ENCODE measurements around the gene CCHCR1.
"Not testable (repeated sequence)": the region's sequence is repeated elsewhere in the genome, so short reads cannot be mapped to it uniquely, and the experiment has no call there.

CCHCR1 gene, protein sequence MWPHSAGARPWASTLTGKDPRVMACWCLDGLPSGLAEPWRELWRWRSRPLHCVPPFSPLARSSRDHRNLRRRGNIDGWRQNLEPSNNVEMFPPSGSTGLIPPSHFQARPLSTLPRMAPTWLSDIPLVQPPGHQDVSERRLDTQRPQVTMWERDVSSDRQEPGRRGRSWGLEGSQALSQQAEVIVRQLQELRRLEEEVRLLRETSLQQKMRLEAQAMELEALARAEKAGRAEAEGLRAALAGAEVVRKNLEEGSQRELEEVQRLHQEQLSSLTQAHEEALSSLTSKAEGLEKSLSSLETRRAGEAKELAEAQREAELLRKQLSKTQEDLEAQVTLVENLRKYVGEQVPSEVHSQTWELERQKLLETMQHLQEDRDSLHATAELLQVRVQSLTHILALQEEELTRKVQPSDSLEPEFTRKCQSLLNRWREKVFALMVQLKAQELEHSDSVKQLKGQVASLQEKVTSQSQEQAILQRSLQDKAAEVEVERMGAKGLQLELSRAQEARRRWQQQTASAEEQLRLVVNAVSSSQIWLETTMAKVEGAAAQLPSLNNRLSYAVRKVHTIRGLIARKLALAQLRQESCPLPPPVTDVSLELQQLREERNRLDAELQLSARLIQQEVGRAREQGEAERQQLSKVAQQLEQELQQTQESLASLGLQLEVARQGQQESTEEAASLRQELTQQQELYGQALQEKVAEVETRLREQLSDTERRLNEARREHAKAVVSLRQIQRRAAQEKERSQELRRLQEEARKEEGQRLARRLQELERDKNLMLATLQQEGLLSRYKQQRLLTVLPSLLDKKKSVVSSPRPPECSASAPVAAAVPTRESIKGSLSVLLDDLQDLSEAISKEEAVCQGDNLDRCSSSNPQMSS

DNA sequence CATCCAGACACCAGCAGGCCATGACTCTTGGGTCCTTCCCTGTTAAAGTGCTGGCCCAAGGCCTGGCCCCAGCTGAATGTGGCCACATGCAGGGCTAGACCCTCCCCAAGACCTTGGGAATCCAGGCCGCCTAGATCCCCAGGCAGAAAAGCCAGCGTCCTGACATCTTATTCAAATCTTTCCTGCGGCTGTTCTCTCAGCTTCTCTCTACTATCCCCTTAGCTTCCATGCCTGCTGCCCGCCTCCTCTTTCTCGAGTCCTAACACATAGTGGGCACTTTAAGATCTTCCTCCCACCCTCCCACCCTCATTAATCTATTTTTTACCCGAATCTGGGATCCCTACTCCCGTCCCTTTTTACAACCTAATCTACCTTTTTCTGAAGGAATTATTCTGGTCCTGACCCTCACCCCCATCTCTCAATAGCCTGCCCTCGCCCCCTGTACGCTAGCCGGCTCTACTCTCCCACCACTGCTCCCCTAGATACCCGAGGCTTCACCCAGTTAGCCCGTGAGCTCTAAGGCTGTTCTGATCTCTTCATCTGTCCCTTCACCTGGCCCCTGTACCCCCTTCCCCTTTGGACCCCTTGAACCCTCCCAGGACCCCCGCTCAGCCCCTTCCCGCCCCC, at the start of gene CCHCR1:
TSS of gene CCHCR1 (minus strand) at position 290 of the 627 bp plus-strand sequence. CDS start at position 88, 202 bp downstream.
- no peak for DNase-seq (ENCODE audit: low read depth in 2 of 2)

DNA sequence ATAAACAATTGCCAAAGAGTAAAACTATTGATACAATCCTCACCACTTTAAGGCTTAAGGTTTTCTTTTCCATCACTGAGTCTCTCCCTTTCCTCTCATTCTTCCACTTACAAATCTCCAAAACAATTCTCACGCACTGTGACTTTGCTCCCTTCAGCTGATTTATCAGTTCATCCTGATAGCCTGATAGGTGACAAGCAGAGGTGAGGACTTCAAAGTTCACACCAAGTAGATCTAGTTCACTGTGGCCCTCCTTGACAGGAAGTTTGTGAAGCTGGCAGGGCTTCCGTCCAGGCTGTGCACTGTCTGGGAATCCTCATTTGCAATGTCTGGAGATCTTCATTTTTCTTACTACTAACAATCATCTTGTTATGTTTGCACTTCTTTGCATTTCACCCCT, 48.0 kb upstream of the CCHCR1 start:
- no peak for DNase-seq (ENCODE audit: low read depth in 2 of 2)

DNA sequence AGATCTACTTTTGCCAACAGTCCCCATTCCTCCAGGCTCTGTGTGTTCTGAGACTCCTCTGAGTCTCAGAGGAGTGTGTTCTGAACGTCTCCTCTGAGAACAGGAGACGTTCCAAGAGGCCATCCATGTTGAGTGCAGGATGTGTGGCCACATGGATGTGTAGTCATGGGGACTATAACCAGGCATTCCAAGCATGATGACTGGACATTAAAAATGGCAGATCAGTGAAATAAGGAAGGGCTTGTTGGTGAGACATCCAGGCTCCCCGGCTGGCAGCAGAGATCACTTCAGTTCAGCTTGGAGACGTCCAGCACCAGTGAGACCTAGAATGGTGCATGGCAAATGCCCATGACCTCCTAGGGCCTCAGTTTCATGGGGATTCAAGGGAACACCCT, 47.1 kb upstream of the CCHCR1 start:
- DNase-seq (ENCODE audit: low read depth in 2 of 2): no peak

DNA sequence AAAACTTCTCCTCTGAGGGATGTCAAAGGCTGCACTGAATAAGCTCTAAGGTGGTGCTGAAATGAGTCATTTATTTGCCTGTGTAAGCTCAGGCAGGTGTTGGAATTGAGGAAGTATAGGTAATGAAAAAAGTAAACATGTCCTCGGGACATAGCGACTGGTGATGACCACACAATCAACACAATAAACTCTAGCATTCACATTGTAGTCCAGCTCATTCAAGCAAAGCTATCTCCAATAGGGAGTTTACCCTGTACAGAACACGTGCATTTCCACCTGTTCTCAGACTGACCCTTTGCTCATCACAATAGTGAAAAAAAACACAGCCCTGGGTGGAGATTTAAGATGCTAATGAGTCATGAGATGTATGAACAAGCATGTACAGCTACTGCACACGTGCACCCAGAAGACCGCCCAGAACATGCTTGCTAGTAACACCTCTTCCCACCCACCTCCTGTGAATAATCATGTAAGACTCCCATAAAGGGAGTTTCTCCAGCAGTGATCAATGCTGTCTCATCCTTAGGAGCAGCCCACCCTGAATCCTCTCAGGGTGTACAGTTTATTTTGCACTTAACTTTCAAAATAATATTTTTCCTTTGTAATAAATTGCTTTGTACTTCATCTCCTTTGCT, 45.9 kb upstream of the CCHCR1 start:
- DNase-seq (ENCODE audit: low read depth in 2 of 2): no peak

DNA sequence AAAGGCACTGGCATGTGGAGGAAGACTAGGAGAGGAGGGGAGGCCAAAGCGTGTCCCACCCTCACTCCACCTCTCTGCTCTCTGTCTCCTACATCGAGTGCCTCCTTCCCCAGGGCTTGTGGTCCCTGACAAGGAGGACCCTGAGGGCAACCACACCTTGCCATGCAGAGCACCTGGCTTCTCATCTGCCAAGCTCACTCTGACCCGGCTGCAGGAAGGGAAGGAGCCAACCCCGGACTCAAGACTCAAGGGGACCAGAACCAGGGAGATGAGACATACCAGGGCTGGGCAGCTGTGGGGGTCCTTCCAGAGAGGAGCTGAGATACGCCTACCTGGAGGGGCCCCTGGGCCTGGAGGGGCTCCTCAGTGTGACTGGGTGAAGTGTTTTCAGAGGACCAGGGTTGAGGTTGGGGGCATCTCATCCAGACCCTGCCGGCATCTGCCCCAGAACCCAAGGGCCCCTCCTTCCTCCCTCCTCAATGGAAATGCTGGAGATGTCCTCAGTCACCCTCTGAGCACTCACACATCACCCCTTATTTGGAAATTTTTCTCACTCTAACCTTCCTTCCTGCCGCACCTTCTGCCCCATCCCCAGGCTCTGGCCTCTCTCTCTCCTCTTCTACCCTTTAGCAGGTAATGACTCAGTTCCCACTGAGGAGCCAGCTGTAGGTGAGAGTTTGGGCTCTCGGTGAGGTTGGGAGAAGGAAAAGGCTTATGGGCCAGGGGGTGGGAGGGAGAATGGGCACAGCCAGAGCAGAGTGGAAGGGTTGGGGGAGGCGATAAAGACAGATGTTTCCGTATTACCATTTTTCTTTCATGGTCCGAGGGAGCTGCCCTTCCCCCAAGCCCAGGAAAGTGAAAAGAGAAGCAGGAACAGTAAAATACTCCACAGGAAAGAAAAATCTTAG, 44.9 kb upstream of the CCHCR1 start:
- DNase-seq (ENCODE audit: low read depth in 2 of 2): no peak

DNA sequence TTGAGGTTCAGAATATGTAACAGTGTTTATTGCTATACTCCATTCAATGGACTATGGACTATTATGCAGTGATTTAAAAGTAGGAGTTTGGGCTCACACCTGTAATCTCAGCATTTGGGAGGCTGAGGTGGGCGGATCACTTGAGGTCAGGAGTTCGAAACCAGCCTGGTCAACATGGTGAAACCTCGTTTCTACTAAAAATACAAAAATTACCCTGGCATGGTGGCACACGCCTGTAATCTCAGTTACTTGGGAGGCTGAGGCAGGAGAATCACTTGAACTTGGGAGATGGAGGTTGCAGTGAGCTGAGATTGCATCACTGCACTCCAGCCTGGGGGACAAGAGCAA, 41.5 kb upstream of the CCHCR1 start:
- not testable (repeated sequence) for DNase-seq (ENCODE audit: low read depth in 2 of 2)

DNA sequence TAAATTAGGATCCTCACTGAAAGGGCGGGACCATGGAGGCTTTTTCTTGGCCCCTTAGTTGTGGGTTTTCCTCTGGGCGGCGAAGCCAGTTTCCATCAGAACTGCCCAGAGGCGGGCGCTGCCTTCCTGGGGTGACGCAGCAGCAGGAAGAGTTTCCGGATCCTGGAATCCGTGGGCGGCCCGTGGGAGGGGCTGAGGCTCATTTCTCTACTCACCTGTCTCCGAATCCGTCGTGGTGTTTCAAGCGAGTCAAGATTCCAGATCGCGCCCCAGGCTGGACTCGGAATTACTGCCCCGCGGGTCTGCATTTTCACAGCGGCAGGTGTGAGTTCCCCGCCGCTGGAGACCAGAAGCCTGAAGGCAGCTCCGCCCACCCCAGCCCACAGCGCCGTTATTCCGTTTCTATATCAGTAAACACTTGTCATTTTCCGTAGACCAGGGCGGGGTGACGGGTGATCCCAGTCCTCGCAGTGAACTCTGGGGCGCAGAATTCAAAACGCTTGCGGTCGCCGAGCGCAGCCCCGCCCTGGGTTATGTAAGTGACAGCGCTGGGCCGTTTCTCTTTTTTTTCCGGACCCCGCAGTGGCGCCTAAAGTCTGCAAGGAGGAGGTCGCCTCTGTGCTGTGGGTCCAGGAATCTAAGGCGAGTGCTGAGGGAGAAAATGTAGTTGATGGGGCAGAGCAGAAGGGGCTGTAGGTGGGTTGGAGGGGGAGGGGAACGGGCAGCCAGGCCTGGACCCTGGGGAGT, 40.1 kb upstream of the CCHCR1 start:
- peak; percentile 78 to 90 for DNase-seq (ENCODE audit: low read depth in 2 of 2)

DNA sequence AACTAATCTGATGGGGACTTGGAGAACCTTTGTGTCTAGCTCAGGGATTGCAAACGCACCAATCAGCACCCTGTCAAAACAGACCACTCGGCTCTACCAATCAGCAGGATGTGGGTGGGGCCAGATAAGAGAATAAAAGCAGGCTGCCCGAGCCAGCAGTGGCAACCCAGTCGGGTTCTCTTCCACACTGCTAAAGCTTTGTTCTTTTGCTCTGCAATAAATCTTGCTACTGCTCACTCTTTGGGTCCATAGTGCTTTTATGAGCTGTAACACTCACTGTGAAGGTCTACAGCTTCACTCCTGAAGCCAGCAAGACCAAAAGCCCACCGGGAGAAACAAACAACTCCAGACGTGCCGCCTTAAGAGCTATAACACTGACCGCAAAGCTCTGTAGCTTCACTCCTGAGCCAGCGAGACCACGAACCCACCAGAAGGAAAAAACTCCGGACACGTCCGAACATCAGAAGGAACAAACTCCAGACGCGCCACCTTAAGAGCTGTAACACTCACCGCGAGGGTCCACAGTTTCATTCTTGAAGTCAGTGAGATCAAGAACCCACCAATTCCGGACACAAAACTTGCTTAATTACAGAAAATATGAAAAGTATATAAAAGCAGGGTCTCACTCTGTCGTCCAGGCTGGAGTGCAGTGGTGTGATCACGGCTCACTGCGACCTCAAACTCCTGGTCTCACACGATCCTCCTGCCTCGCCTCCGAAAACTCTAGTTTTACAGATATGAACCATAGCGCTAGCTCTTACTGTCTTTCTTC, 38.8 kb upstream of the CCHCR1 start:
- not testable (repeated sequence) for DNase-seq (ENCODE audit: low read depth in 2 of 2)

DNA sequence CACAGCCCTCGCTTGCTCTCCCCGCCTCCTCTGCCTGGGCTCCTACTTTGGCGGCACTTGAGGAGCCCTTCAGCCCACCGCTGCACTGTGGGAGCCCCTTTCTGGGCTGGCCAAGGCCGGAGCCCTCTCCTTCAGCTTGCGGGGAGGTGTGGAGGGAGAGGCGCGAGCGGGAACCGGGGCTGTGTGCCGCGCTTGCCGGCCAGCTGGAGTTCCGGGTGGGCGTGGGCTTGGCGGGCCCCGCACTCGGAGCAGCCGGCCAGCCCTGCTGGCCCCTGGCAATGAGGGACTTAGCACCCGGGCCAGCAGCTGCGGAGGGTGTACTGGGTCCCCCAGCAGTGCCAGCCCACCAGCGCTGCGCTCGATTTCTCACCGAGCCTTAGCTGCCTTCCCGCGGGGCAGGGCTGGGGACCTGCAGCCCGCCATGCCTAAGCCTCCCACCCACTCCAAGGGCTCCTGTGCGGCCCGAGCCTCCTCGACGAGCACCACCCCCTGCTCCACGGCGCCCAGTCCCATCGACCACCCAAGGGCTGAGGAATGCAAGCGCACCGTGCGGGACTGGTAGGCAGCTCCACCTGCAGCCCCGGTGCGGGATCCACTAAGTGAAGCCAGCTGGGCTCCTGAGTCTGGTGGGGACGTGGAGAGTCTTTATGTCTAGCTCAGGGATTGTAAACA, 37.8 kb upstream of the CCHCR1 start:
- DNase-seq (ENCODE audit: low read depth in 2 of 2): not testable (repeated sequence)

DNA sequence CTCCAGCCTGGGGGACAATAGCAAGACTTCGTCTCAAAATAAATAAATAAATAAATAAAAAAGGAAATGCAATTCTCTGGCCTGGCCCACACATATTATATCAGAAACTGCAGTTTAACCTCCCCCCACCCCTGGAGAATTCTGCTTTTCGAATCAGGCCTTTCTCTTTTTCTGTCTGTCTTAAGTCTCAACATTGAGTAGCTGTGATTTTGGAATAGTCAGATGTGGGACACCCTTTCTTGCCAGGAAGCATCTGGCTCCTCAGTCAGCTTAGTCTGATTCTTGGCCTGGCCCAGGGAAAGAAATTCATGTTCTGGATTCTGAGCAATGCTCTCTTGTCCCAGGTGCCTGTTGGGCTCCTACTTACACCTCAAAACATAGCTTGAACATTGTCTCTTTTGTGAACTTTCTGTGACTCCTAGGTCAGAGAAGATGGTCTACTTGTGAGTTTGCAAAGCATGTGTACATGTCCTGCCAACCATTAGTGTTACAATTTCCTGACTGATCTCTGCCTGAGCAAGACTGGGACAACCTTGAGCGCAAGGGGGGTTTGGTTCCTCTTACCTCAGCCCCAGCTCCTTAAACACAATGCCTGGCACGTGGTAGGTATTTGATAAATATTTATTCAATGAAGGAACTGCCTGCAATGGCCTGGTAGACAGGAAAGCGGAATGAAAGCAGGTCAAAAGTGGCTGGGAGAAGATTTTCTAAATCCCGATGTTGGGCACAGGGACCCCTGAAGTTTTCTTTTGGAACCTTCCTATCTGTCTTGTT, 36.6 kb upstream of the CCHCR1 start:
- DNase-seq (ENCODE audit: low read depth in 2 of 2): no peak

DNA sequence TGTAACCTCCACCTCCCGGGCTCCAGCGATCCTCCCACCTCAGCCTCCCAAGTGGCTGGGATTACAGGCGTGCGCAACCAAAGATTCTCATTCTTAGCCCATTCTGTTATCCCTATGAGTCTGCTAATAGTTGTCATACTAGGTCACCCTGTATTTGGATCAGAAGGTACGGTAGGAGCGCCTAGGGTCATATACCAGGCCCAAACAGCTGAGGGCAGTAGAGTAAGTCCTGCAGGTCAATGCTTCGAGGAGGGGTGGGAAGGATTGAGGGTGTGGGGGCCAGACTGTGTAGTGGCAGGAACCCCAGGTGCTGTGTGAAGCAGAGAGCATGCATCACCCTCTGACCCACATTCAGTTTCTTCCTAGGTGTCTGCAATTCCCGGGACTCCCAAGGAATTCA, 35.6 kb upstream of the CCHCR1 start:
- DNase-seq (ENCODE audit: low read depth in 2 of 2): no peak

DNA sequence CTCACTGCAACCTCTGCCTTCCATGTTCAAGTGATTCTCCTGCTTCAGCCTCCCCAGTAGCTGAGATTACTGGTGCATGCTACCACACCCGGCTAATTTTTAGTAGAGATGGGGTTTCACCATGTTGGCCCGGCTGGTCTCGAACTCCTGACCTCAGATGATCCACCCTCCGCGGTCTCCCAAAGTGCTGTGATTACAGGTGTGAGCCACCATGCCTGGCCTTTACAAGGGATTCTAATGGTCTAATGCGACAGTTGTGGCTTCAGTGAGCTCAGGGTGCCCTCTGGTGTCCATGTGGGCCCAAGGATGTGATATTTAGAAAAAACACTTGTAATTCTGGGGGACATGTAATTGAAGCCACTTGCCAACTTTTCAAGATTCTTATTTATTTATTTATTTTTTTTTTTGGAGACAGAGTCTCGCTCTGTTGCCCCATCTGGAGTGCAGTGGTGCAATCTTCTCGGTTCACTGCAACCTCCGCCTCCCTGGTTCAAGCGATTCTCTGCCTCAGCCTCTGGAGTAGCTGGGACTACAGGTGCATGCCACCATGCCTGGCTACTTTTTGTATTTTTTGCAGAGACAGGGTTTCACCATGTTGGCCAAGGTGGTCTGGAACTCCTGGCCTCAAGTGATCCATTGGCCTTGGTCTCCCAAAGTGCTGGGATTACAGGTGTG, 35.0 kb upstream of the CCHCR1 start:
- not testable (repeated sequence) for DNase-seq (ENCODE audit: low read depth in 2 of 2)

DNA sequence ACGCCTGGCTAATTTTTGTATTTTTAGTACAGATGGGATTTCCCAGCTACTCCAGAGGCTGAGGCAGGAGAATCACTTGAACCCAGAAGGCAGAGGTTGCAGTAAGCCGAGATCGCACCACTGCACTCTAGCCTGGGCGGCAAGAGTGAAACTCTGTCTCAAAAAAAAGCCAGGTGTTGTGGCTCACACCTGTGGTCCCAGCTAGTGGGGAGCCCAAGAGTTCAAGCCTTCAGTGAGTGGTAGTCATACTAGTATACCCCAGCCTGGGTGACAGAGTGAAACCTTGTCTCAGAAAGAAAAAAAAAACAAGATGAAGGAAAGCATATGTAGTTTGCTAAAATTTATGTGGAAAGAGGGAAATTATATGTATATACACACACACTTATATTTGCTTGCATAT, 32.9 kb upstream of the CCHCR1 start:
- no peak for DNase-seq (ENCODE audit: low read depth in 2 of 2)

DNA sequence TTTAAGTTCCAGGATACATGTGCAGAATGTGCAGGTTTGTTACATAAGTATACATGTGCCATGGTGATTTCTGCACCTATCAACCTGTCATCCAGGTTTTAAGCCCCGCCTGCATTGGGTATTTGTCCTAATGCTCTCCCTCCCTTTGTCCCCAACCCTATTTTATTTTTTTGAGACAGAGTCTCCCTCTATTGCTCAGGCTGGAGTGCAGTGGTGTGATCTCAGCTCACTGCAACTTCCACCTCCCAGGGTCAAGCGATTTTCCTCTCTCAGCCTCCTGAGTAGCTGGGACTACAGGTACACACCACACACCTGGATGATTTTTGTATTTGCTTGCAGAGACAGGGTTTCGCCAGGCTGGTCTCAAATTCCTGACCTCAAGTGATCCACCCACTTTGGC, 31.6 kb upstream of the CCHCR1 start:
- DNase-seq (ENCODE audit: low read depth in 2 of 2): not testable (repeated sequence)

DNA sequence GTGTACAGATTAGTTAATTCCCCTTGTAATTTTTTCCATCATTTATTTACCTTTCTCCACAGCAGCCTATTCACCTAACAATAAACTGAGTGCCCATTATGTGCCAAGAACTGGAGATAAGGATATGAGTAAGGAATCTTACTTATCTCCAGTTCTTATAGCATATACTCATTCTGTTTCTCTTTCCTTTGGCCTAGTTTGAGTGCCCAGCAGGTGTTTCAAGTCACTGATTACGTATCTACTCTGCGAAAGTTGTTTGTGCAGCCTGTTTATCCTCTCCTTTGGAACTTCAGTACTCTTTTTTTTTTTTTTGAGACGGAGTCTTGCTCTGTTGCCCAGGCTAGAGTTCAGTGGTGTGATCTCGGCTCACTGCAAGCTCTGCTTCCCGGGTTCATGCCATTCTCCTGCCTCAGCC, 30.2 kb upstream of the CCHCR1 start:
- DNase-seq (ENCODE audit: low read depth in 2 of 2): no peak

DNA sequence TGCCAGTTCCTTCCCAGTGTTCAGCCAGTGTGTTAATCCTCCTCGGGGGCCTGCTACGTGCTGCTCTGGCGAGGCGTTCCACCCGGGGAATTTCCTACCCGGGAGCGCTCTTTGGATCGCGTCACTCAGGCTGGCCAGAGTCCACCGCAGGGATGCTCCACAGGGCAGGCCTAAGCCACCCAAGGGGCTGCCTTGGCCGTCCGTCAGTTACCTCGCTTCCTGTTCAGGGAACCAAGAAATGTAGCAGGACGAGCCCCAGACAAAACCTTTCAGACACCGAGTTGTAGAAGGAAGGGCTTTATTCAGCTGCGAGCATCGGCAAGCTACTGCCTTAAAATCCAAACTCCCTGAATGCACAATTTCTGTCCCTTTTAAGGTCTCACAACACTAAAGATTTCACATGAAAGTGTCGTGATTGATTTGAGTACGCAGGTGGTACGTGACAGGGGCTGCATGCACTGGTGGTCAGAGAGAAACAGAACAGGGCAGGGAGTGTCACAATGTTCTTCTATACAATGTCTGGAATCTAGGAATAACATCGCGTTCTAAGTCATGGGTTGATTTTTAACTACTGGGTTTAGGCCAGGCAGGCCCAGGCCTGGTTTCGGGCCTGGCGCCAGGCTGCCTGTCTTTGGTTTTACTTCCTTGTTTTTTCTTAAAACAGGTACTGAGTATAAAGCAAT, 28.6 kb upstream of the CCHCR1 start:
- DNase-seq (ENCODE audit: low read depth in 2 of 2): no peak

DNA sequence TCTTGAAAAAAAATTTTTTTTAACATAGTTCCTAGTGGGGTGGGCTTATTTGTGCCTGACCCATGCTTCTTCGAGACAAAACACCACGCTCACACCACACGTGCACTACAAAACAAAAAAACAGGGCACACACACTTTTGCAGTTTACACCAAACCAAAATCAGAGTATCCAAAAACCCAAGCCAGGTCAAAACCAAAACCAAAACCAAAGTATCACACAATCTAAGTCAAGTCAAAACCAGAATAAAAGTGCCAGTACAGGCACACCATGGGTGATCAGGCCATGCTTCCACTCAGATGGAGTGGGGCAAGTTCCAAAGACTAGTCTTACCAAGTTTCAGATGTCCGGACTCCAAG, 28.1 kb upstream of the CCHCR1 start:
- not testable (repeated sequence) for DNase-seq (ENCODE audit: low read depth in 2 of 2)
